SW 1271 (cell line): Measurements from ENCODE around the gene BAHD1.
"Not testable (repeated sequence)": the region's sequence is repeated elsewhere in the genome, so short reads cannot be mapped to it uniquely, and the experiment has no call there.

ENCODE experiments used
- DNase-seq, 2 experiments: peaks; one replicate each; lab custom pipeline; 2025; lab: John Stamatoyannopoulos, UW

Gene BAHD1

GRCh38 chr15:40445421-40445922 lies 4.7 kb downstream of the BAHD1 start:
- no peak for DNase-seq

GRCh38 chr15:40446144-40446543 lies 5.4 kb downstream of the BAHD1 start:
- DNase-seq = no peak

GRCh38 chr15:40448354-40448753 lies 7.6 kb downstream of the BAHD1 start:
- DNase-seq = no peak

GRCh38 chr15:40449275-40449674 lies 8.5 kb downstream of the BAHD1 start:
- DNase-seq = no peak

- DNase-seq = no peak
Measured at GRCh38 chr15:40450047-40450446, 9.3 kb downstream of the BAHD1 start.

GRCh38 chr15:40451527-40452158 lies 10.9 kb downstream of the BAHD1 start:
- no peak for DNase-seq

- DNase-seq = no peak
Measured at GRCh38 chr15:40452296-40453090, 11.7 kb downstream of the BAHD1 start.

GRCh38 chr15:40453941-40454340 lies 13.2 kb downstream of the BAHD1 start:
- not testable (repeated sequence) for DNase-seq

- DNase-seq = no peak
Measured at GRCh38 chr15:40454904-40455391, 14.2 kb downstream of the BAHD1 start.

GRCh38 chr15:40456299-40456712 lies 15.6 kb downstream of the BAHD1 start:
- no peak for DNase-seq

- DNase-seq = no peak
Measured at GRCh38 chr15:40456738-40457137, 16.0 kb downstream of the BAHD1 start.

- no peak for DNase-seq
Measured at GRCh38 chr15:40458495-40459371, 18.0 kb downstream of the BAHD1 start.

- DNase-seq = no peak
Measured at GRCh38 chr15:40459391-40460015, 18.8 kb downstream of the BAHD1 start.

GRCh38 chr15:40460404-40460803 lies 19.7 kb downstream of the BAHD1 start:
- no peak for DNase-seq

- no peak for DNase-seq
Measured at GRCh38 chr15:40461958-40462357, 21.2 kb downstream of the BAHD1 start.

GRCh38 chr15:40463279-40463678 lies 22.5 kb downstream of the BAHD1 start:
- no peak for DNase-seq

GRCh38 chr15:40463886-40464545 lies 23.3 kb downstream of the BAHD1 start:
- DNase-seq = no peak

- DNase-seq = no peak
Measured at GRCh38 chr15:40464595-40465185, 23.9 kb downstream of the BAHD1 start.

- no peak for DNase-seq
Measured at GRCh38 chr15:40465939-40466338, 25.2 kb downstream of the BAHD1 start.

- DNase-seq = no peak
Measured at GRCh38 chr15:40466426-40467260, 25.9 kb downstream of the BAHD1 start.
